ENCODE results near the gene SEMA4D.

The SEMA4D gene

GRCh38 chr9:89468281-89468960, 29.5 kb downstream of the SEMA4D start:
- no peak overlapping the region for H3K4me3 ChIP-seq (replicated peaks; ENCODE audit: low read depth, low read length)
- no peak for DNase-seq (ENCODE audit: extremely low read depth, low read depth)
- TF ChIP-seq CTCF (IDR thresholded peaks at IDR 0.05; ENCODE audit: low read depth, low read length, missing control alignments) = no peak

GRCh38 chr9:89467278-89467625, 30.7 kb downstream of the SEMA4D start:
- TF ChIP-seq CTCF (IDR thresholded peaks at IDR 0.05; ENCODE audit: low read depth, low read length, missing control alignments) = no peak
- no peak for DNase-seq (ENCODE audit: extremely low read depth, low read depth)
- no peak overlapping the region for H3K4me3 ChIP-seq (replicated peaks; ENCODE audit: low read depth, low read length)

GRCh38 chr9:89466451-89467277, 31.2 kb downstream of the SEMA4D start:
- DNase-seq (ENCODE audit: extremely low read depth, low read depth) = no peak
- no peak overlapping the region for H3K4me3 ChIP-seq (replicated peaks; ENCODE audit: low read depth, low read length)
- no peak for TF ChIP-seq CTCF (IDR thresholded peaks at IDR 0.05; ENCODE audit: low read depth, low read length, missing control alignments)

GRCh38 chr9:89465726-89466308, 32.1 kb downstream of the SEMA4D start:
- no peak for DNase-seq (ENCODE audit: extremely low read depth, low read depth)
- no peak overlapping the region for H3K4me3 ChIP-seq (replicated peaks; ENCODE audit: low read depth, low read length)
- TF ChIP-seq CTCF (IDR thresholded peaks at IDR 0.05; ENCODE audit: low read depth, low read length, missing control alignments) = no peak

- no peak for TF ChIP-seq CTCF (IDR thresholded peaks at IDR 0.05; ENCODE audit: low read depth, low read length, missing control alignments)
- DNase-seq (ENCODE audit: extremely low read depth, low read depth) = no peak
- no peak overlapping the region for H3K4me3 ChIP-seq (replicated peaks; ENCODE audit: low read depth, low read length)
Observed at GRCh38 chr9:89465001-89465451, 32.9 kb downstream of the SEMA4D start.

- no peak for TF ChIP-seq CTCF (IDR thresholded peaks at IDR 0.05; ENCODE audit: low read depth, low read length, missing control alignments)
- DNase-seq (ENCODE audit: extremely low read depth, low read depth) = no peak
- H3K4me3 ChIP-seq (replicated peaks; ENCODE audit: low read depth, low read length) = no peak overlapping the region
Observed at GRCh38 chr9:89464300-89464901, 33.5 kb downstream of the SEMA4D start.
